HEK293 (cell line): ENCODE measurements around the gene FRMD4B.

ENCODE experiments used
- CTCF ChIA-PET: fragments of 350-600 bp; formaldehyde crosslinking; extraction: SDS; loops from one replicate; lab custom pipeline; 2021; ENCODE audit warnings: antibody characterized with exemption; lab: Yijun Ruan, JAX
- POLR2A ChIA-PET: fragments of 300-600 bp; formaldehyde crosslinking; extraction: SDS; loops from one replicate; lab custom pipeline; 2020; ENCODE audit warnings: antibody characterized with exemption, inconsistent platforms; lab: Yijun Ruan, JAX
- H3K27ac ChIP-seq: fragments of 200-500 bp; sonication (Bioruptor generic); 2 replicates; pipeline ENCODE4 v1.5.1; 2014; ENCODE audit warnings: low read depth, low read length, control low read depth, inconsistent platforms; ENCODE audit errors: extremely low read depth
- H3K36me3 ChIP-seq, 2 experiments: fragments of 200-500 bp in 1 of 2; sonication (Bioruptor generic) in 1 of 2; 1 replicate in 1 of 2; 2 replicates in 1 of 2; pipeline ENCODE4 v1.5.1; 2014 to 2017; ENCODE audit warnings: inconsistent platforms in 2 of 2, low read length in 2 of 2; ENCODE audit not compliant: control insufficient read depth in 2 of 2, insufficient read depth in 1 of 2
- H3K4me1 ChIP-seq: fragments of 200-500 bp; sonication (Bioruptor generic); 2 replicates; pipeline ENCODE4 v1.5.1; 2014; ENCODE audit warnings: mild to moderate bottlenecking, low read length, inconsistent platforms; ENCODE audit not compliant: control insufficient read depth, insufficient read depth
- H3K4me3 ChIP-seq: 2 replicates; pipeline ENCODE4 v1.5.1; 2011; ENCODE audit warnings: low read depth, mild to moderate bottlenecking, control low read depth, low read length, moderate library complexity
- H3K9me3 ChIP-seq: fragments of 200-500 bp; sonication (Bioruptor generic); 2 replicates; pipeline ENCODE4 v1.5.1; 2014; ENCODE audit warnings: low read depth, low read length, inconsistent platforms; ENCODE audit not compliant: control insufficient read depth, insufficient read depth
- KLF1 ChIP-seq: fragments of 450-650 bp; formaldehyde crosslinking; IDR thresholded peaks from 2 replicates; pipeline ENCODE4 v1.5.1; 2016; ENCODE audit warnings: missing biosample characterization, missing genetic modification characterization
- KLF8 ChIP-seq: fragments of 450-650 bp; formaldehyde crosslinking; IDR thresholded peaks from 2 replicates; pipeline ENCODE4 v1.5.1; 2016; ENCODE audit warnings: missing biosample characterization, missing genetic modification characterization
- KLF9 ChIP-seq: fragments of 450-650 bp; formaldehyde crosslinking; IDR thresholded peaks from 2 replicates; pipeline ENCODE4 v1.5.1; 2016; ENCODE audit warnings: missing biosample characterization, missing genetic modification characterization, low read depth
- SCRT1 ChIP-seq: fragments of 450-650 bp; formaldehyde crosslinking; IDR thresholded peaks from 2 replicates; pipeline ENCODE4 v1.5.1; 2016; ENCODE audit warnings: missing biosample characterization, missing genetic modification characterization, borderline replicate concordance
- WT1 ChIP-seq: fragments of 450-650 bp; formaldehyde crosslinking; IDR thresholded peaks from 2 replicates; pipeline ENCODE4 v1.5.1; 2016; ENCODE audit warnings: missing biosample characterization, missing genetic modification characterization
- ZBTB6 ChIP-seq: fragments of 450-650 bp; formaldehyde crosslinking; IDR thresholded peaks from 2 replicates; pipeline ENCODE4 v1.5.1; 2017; ENCODE audit warnings: missing biosample characterization, missing genetic modification characterization
- ZNF146 ChIP-seq: fragments of 450-650 bp; formaldehyde crosslinking; IDR thresholded peaks from 2 replicates; pipeline ENCODE4 v1.5.1; 2016; ENCODE audit warnings: missing biosample characterization, missing genetic modification characterization
- ZNF155 ChIP-seq: fragments of 450-650 bp; formaldehyde crosslinking; IDR thresholded peaks from 2 replicates; pipeline ENCODE4 v1.5.1; 2016; ENCODE audit warnings: missing biosample characterization, missing genetic modification characterization
- ZNF202 ChIP-seq: fragments of 450-650 bp; formaldehyde crosslinking; IDR thresholded peaks from 2 replicates; pipeline ENCODE4 v1.5.1; 2016; ENCODE audit warnings: missing biosample characterization, missing genetic modification characterization, borderline replicate concordance
- ZNF274 ChIP-seq, 2 experiments: fragments of 200-500 bp in 1 of 2; fragments of 450-650 bp in 1 of 2; sonication (Bioruptor generic) in 1 of 2; formaldehyde crosslinking in 1 of 2; IDR thresholded peaks; 2 replicates each; pipeline versions ENCODE4 v1.5.1 to v1.6.1; 2014 to 2016; ENCODE audit warnings: borderline replicate concordance in 1 of 2, inconsistent platforms in 1 of 2, low read length in 1 of 2, missing biosample characterization in 1 of 2, missing genetic modification characterization in 1 of 2
- ZNF311 ChIP-seq: fragments of 450-650 bp; formaldehyde crosslinking; IDR thresholded peaks from 2 replicates; pipeline ENCODE4 v1.5.1; 2017; ENCODE audit warnings: missing biosample characterization, missing genetic modification characterization, borderline replicate concordance
- ZNF341 ChIP-seq: fragments of 450-650 bp; formaldehyde crosslinking; IDR thresholded peaks from 2 replicates; pipeline ENCODE4; 2016; ENCODE audit warnings: low read depth, missing biosample characterization, missing genetic modification characterization
- ZNF350 ChIP-seq: fragments of 450-650 bp; formaldehyde crosslinking; IDR thresholded peaks from 2 replicates; pipeline ENCODE4 v1.5.0; 2017; ENCODE audit warnings: missing biosample characterization, mild to moderate bottlenecking, missing genetic modification characterization
- ZNF555 ChIP-seq: fragments of 450-650 bp; formaldehyde crosslinking; conservative IDR thresholded peaks from 2 replicates; pipeline ENCODE4 v1.5.1; 2017; ENCODE audit warnings: missing biosample characterization, mild to moderate bottlenecking, missing genetic modification characterization, inconsistent platforms
- ZNF629 ChIP-seq: fragments of 450-650 bp; formaldehyde crosslinking; IDR thresholded peaks from 2 replicates; pipeline ENCODE4 v1.5.1; 2017; ENCODE audit warnings: missing biosample characterization, missing genetic modification characterization
- ZNF768 ChIP-seq: fragments of 450-650 bp; formaldehyde crosslinking; IDR thresholded peaks from 2 replicates; pipeline ENCODE4 v1.5.1; 2018; ENCODE audit warnings: missing biosample characterization, mild to moderate bottlenecking, missing genetic modification characterization
- ZNF785 ChIP-seq: fragments of 450-650 bp; formaldehyde crosslinking; IDR thresholded peaks from 2 replicates; pipeline ENCODE4 v1.5.1; 2016; ENCODE audit warnings: missing biosample characterization, missing genetic modification characterization
- TF ChIP-seq, protein P1 (sequence below): fragments of 450-650 bp; formaldehyde crosslinking; IDR thresholded peaks from 2 replicates; pipeline ENCODE4 v1.5.1; 2016; ENCODE audit warnings: missing biosample characterization, missing genetic modification characterization
- TF ChIP-seq, protein P2 (sequence below): fragments of 450-650 bp; formaldehyde crosslinking; IDR thresholded peaks from 2 replicates; pipeline ENCODE4 v1.5.1; 2016; ENCODE audit warnings: missing biosample characterization, missing genetic modification characterization

Gene FRMD4B

DNA sequence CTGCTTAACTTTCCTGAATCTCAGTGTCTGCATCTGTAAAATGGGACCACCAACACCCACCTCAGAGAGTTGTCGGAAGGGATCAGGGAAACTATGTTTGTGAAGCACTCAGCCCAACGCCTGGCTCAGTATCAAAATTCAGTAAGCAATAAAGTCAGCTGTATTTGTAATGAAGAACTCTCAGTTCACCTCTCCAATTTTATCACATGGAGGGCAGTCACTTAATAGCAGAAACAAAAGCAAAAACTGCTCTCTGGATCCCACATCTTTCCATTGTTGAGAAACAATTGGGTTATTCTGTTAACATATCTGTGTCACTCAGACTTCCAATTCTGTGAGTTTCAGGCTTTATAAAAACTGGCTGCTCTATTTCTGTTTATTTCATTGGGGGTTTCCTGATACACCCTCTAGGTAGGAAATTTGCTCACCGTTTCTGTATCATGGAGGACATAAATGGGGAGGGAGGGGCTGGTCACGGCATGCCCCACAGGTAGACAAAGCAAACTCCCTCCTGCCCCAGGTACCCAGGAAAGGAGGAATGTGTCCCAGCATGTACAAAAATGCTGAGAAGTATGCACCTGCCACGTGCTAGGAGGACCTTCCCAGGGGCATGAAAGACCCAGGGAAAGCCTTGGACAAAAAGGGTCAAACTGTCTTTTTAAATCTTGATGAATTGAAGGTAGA, 182.1 kb downstream of the FRMD4B start:
- Histone ChIP-seq H3K4me1 (peaks cover 3% of the 10 kb centered on the region; the same call in 1 of the 2 replicates), H3K36me3 (no peaks in the 10 kb centered on the region), H3K27ac (no peak overlapping the region), H3K4me3 (no peak overlapping the region), H3K9me3 (no peaks in the 10 kb centered on the region)
- TF ChIP-seq ZNF146 (tag by site-specific recombination), result no peak
- TF ChIP-seq, protein P1, sequence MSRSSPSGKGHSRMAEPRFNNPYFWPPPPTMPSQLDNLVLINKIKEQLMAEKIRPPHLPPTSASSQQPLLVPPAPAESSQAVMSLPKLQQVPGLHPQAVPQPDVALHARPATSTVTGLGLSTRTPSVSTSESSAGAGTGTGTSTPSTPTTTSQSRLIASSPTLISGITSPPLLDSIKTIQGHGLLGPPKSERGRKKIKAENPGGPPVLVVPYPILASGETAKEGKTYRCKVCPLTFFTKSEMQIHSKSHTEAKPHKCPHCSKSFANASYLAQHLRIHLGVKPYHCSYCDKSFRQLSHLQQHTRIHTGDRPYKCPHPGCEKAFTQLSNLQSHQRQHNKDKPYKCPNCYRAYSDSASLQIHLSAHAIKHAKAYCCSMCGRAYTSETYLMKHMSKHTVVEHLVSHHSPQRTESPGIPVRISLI (tag by site-specific recombination), result no peak
- no peak for TF ChIP-seq WT1
- TF ChIP-seq ZBTB6 (tag by site-specific recombination), result no peak
- no peak for TF ChIP-seq ZNF155
- no peak for TF ChIP-seq ZNF311 (tag by site-specific recombination)
- TF ChIP-seq ZNF629 (tag by site-specific recombination), result no peak
- TF ChIP-seq ZNF785, result no peak
- no peak for TF ChIP-seq KLF8
- no peak for TF ChIP-seq SCRT1
- TF ChIP-seq, protein P2, sequence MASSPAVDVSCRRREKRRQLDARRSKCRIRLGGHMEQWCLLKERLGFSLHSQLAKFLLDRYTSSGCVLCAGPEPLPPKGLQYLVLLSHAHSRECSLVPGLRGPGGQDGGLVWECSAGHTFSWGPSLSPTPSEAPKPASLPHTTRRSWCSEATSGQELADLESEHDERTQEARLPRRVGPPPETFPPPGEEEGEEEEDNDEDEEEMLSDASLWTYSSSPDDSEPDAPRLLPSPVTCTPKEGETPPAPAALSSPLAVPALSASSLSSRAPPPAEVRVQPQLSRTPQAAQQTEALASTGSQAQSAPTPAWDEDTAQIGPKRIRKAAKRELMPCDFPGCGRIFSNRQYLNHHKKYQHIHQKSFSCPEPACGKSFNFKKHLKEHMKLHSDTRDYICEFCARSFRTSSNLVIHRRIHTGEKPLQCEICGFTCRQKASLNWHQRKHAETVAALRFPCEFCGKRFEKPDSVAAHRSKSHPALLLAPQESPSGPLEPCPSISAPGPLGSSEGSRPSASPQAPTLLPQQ (tag by site-specific recombination), result no peak
- TF ChIP-seq ZNF341, result no peak
- TF ChIP-seq ZNF768 (tag by site-specific recombination), result no peak
- ChIA-PET CTCF (no interaction called here), POLR2A (no interaction called here)

- POLR2A ChIA-PET, result no interaction called here
- Histone ChIP-seq H3K9me3 (no peaks in the 10 kb centered on the region), H3K27ac (no peak overlapping the region), H3K36me3 (peaks cover 0 to 5% of the 10 kb centered on the region in 2 experiments; a peak in 1 of 3 replicates), H3K4me1 (peaks cover 3% of the 10 kb centered on the region; the same call in 1 of the 2 replicates), H3K4me3 (no peak overlapping the region)
- peak; percentile 52 for TF ChIP-seq KLF1 (tag by site-specific recombination)
- TF ChIP-seq ZNF350 (tag by site-specific recombination), result no peak
- TF ChIP-seq KLF9 (tag by site-specific recombination), result no peak
- TF ChIP-seq ZNF274 (IDR thresholded peaks at IDR 0.05; ENCODE audit: low read length), result no peak
- TF ChIP-seq ZNF274 (tag by site-specific recombination; IDR thresholded peaks at IDR 0.05; ENCODE audit: borderline replicate concordance), result no peak
- TF ChIP-seq ZNF555, result no peak
- no peak for TF ChIP-seq ZNF202 (tag by site-specific recombination)
- CTCF ChIA-PET, result interaction anchor here (0.6 kb wide), 1 partner anchor 226 kb away, joined by 3 read pairs; no protein-coding TSS in a partner anchor
These were observed 184.2 kb downstream of the FRMD4B start for GRCh38 chr3:69201658-69202057.
